ENCODE measurements around the gene TSEN2.

- TF ChIP-seq CTCF (IDR thresholded peaks at IDR 0.05), result no peak
- TF ChIP-seq POLR2A (IDR thresholded peaks at IDR 0.05), result no peak
Observed at GRCh38 chr3:12579456-12579855, 95.2 kb downstream of the TSEN2 start.
